A549 (cell line): ENCODE measurements around the gene NMT1. TPM values are rescaled to one million over a fixed set of nuclear protein-coding genes. Genes with fewer than 3 reads are reported as not detected.

ENCODE experiments used
- ATAC-seq, 2 experiments: fragments of 200-7000 bp in 1 of 2; fragments of >200 bp in 1 of 2; cut with Nextera tagmentation in 1 of 2; cut with Tn5 transposase in 1 of 2; 3 replicates each; pipeline versions ENCODE4 v1.8.0 to v1.9.1; 2018 to 2020; ENCODE audit warnings: mild to moderate bottlenecking in 1 of 2, moderate library complexity in 1 of 2
- CTCF ChIA-PET: fragments of 300-600 bp; sonication (Branson Sonifier 250); formaldehyde crosslinking; extraction: SDS; loops from one replicate; lab custom pipeline; 2021; ENCODE audit warnings: antibody characterized with exemption, inconsistent platforms; lab: Yijun Ruan, JAX
- POLR2A ChIA-PET: fragments of 350-600 bp; formaldehyde crosslinking; extraction: SDS; loops from one replicate; lab custom pipeline; 2021; ENCODE audit warnings: antibody characterized with exemption, inconsistent platforms; lab: Yijun Ruan, JAX
- DNase-seq, 2 experiments: peaks; one replicate each; pipeline versions ENCODE4 v3.0.0 to v3.0.0-alpha.2; 2011 to 2016; ENCODE audit warnings: low read depth in 1 of 2, low spot score in 1 of 2
- FAIRE-seq: peaks from 2 replicates; lab custom pipeline; 2011; peaks lifted over from hg19 to GRCh38; lab: Jason Lieb, UNC
- H3K27ac ChIP-seq, 2 experiments: fragments of >200 bp; sonication (Bioruptor Twin); formaldehyde crosslinking; 3 replicates each; pipeline ENCODE4 v1.5.1; 2016 to 2017
- H3K4me1 ChIP-seq: fragments of >200 bp; sonication (Bioruptor Twin); formaldehyde crosslinking; 3 replicates; pipeline ENCODE4 v1.6.1; 2016
- H3K4me2 ChIP-seq: fragments of >200 bp; sonication (Bioruptor Twin); formaldehyde crosslinking; 3 replicates; pipeline ENCODE4 v1.6.1; 2016
- H3K4me3 ChIP-seq: fragments of >200 bp; sonication (Bioruptor Twin); formaldehyde crosslinking; 3 replicates; pipeline ENCODE4 v1.5.1; 2016
- H3K9me3 ChIP-seq: fragments of >200 bp; sonication (Bioruptor Twin); formaldehyde crosslinking; 3 replicates; pipeline ENCODE4 v1.6.1; 2016
- BCL3 ChIP-seq: fragments of >200 bp; sonication (Bioruptor Twin); formaldehyde crosslinking; IDR thresholded peaks from 3 replicates; pipeline ENCODE4 v1.6.1; 2016
- CEBPB ChIP-seq, 2 experiments: fragments of >200 bp in 1 of 2; sonication (Bioruptor Twin) in 1 of 2; formaldehyde crosslinking in 1 of 2; IDR thresholded peaks; 2 replicates each; pipeline ENCODE4 v1.6.1; 2012 to 2016
- CHD2 ChIP-seq: fragments of 150-350 bp; IDR thresholded peaks from 2 replicates; pipeline ENCODE4 v1.6.1; 2014; ENCODE audit warnings: low read length; ENCODE audit not compliant: partially characterized antibody
- CTCF ChIP-seq: fragments of >200 bp; sonication (Bioruptor Twin); formaldehyde crosslinking; IDR thresholded peaks from 3 replicates; pipeline ENCODE4 v1.5.1; 2016
- EHMT2 ChIP-seq: fragments of 200-600 bp; sonication (generic); IDR thresholded peaks from 2 replicates; pipeline ENCODE4 v1.6.1; 2016; ENCODE audit warnings: antibody characterized with exemption, low read depth, mild to moderate bottlenecking, moderate library complexity
- EP300 ChIP-seq, 2 experiments: fragments of >200 bp; sonication (Bioruptor Twin); formaldehyde crosslinking; IDR thresholded peaks; 2 replicates in 1 of 2; 3 replicates in 1 of 2; pipeline ENCODE4 v1.6.1; 2016 to 2017
- GATA3 ChIP-seq: IDR thresholded peaks from 2 replicates; pipeline ENCODE4 v1.6.1; 2012; ENCODE audit warnings: borderline replicate concordance
- HEYL ChIP-seq: fragments of 250-450 bp; sonication (Bioruptor Pico); IDR thresholded peaks from 2 replicates; pipeline ENCODE4 v1.8.0; 2021; ENCODE audit warnings: mild to moderate bottlenecking, moderate library complexity
- HOXA7 ChIP-seq: fragments of 250-450 bp; sonication (Bioruptor Pico); IDR thresholded peaks from 2 replicates; pipeline ENCODE4 v1.5.0; 2020; ENCODE audit warnings: mild to moderate bottlenecking, moderate library complexity
- JUNB ChIP-seq: fragments of >200 bp; sonication (Bioruptor Twin); formaldehyde crosslinking; IDR thresholded peaks from 2 replicates; pipeline ENCODE4 v1.6.1; 2016
- KDM1A ChIP-seq: fragments of 200-600 bp; sonication (generic); IDR thresholded peaks from 2 replicates; pipeline ENCODE4 v1.6.1; 2016; ENCODE audit warnings: low read depth, mild to moderate bottlenecking
- KDM5A ChIP-seq: fragments of 200-600 bp; sonication (generic); IDR thresholded peaks from 2 replicates; pipeline ENCODE4 v1.6.1; 2016; ENCODE audit warnings: antibody characterized with exemption, mild to moderate bottlenecking
- MAZ ChIP-seq: fragments of 150-350 bp; IDR thresholded peaks from 2 replicates; pipeline ENCODE4 v1.6.1; 2014; ENCODE audit warnings: antibody characterized with exemption, low read depth, low read length, borderline replicate concordance
- NR3C1 ChIP-seq: fragments of >200 bp; sonication (Bioruptor Twin); formaldehyde crosslinking; IDR thresholded peaks from 3 replicates; pipeline ENCODE4 v1.6.1; 2017
- PHF8 ChIP-seq: fragments of 200-600 bp; sonication (generic); IDR thresholded peaks from 2 replicates; pipeline ENCODE4 v1.6.1; 2016; ENCODE audit warnings: low read depth, mild to moderate bottlenecking, antibody characterized with exemption, moderate library complexity, borderline replicate concordance
- POLR2A ChIP-seq: IDR thresholded peaks from 2 replicates; pipeline ENCODE4 v1.6.1; 2012; ENCODE audit warnings: mild to moderate bottlenecking, low read length
- RAD21 ChIP-seq, 2 experiments: fragments of >200 bp in 1 of 2; sonication (Bioruptor Twin) in 1 of 2; formaldehyde crosslinking in 1 of 2; IDR thresholded peaks in 1 of 2; conservative IDR thresholded peaks in 1 of 2; 2 replicates in 1 of 2; 3 replicates in 1 of 2; pipeline ENCODE4 v1.6.1; 2012 to 2018; ENCODE audit warnings: inconsistent platforms in 1 of 2
- SMC3 ChIP-seq: fragments of >200 bp; sonication (Bioruptor Twin); formaldehyde crosslinking; IDR thresholded peaks from 3 replicates; pipeline ENCODE4 v1.6.1; 2018; ENCODE audit warnings: inconsistent platforms
- TP53 ChIP-seq: fragments of 250-450 bp; sonication (Bioruptor Pico); IDR thresholded peaks from 2 replicates; pipeline ENCODE4 v1.5.0; 2021; ENCODE audit warnings: mild to moderate bottlenecking, moderate library complexity
- USF2 ChIP-seq: fragments of 450-650 bp; IDR thresholded peaks from 2 replicates; pipeline ENCODE4 v1.6.1; 2014; ENCODE audit warnings: antibody characterized with exemption
- WGBS: methylation state at CpG from one replicate; pipeline ENCODE4 v1.1.6; 2017; ENCODE audit errors: missing lambda C conversion rate; 5-methylcytosine and 5-hydroxymethylcytosine counted together
- polyA plus RNA-seq, 4 experiments: library from polyadenylated mRNA; depleted of rRNA in 3 of 4; stranded (reverse); fragments of >200 nt; fragmentation: RNase III in 1 of 4; extraction: RNeasy Plus Mini Kit Qiagen cat#74134 plus additional on column Dnase treatment in 1 of 4; gene quantifications; 2 replicates in 3 of 4; 3 replicates in 1 of 4; pipeline ENCODE4 v1.2.3, GENCODE V29; 2011 to 2017
- TF ChIP-seq, protein P1 (sequence below): IDR thresholded peaks from 2 replicates; pipeline ENCODE4 v1.6.1; 2012
- TF ChIP-seq, protein P2 (sequence below): IDR thresholded peaks from 2 replicates; pipeline ENCODE4 v1.6.1; 2012; ENCODE audit warnings: low read depth, borderline replicate concordance

NMT1 gene
- polyA plus RNA-seq, 2 of the 4 experiments (the other 2 are of a cell fraction), result 82.9 to 270 TPM

- ATAC-seq, result peak; percentile 57 to 70
- peak; percentile 90 to 93 for DNase-seq
- no peak for FAIRE-seq
- WGBS, result 2% methylated on average over 31 of the region's 32 CpGs
- Histone ChIP-seq H3K9me3 (no peaks in the 10 kb centered on the region), H3K4me2 (peak overlapping the region; percentile 73), H3K4me1 (peaks cover 27% of the 10 kb centered on the region), H3K4me3 (peak overlapping the region; percentile 74), H3K27ac (peak overlapping the region; percentile 92 to 94)
- peak; percentile 38; the same call in 1 of the 2 replicates for TF ChIP-seq PHF8
- TF ChIP-seq NR3C1, result no peak
- no peak for TF ChIP-seq HEYL (CRISPR knock-in tag)
- peak; percentile 54 for TF ChIP-seq CHD2
- TF ChIP-seq SMC3, result peak; percentile 90
- TF ChIP-seq KDM1A, result no peak
- TF ChIP-seq CTCF, result peak; percentile 91
- no peak for TF ChIP-seq USF2
- TF ChIP-seq POLR2A, result peak; percentile 53
- TF ChIP-seq RAD21 (conservative IDR thresholded peaks at IDR 0.05 in 1 of 2, IDR thresholded peaks at IDR 0.05 in 1 of 2), result peak; percentile 80 to 86
- TF ChIP-seq, protein P1, sequence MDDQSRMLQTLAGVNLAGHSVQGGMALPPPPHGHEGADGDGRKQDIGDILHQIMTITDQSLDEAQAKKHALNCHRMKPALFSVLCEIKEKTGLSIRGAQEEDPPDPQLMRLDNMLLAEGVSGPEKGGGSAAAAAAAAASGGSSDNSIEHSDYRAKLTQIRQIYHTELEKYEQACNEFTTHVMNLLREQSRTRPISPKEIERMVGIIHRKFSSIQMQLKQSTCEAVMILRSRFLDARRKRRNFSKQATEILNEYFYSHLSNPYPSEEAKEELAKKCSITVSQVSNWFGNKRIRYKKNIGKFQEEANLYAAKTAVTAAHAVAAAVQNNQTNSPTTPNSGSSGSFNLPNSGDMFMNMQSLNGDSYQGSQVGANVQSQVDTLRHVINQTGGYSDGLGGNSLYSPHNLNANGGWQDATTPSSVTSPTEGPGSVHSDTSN, result peak; percentile 34; the same call in 1 of the 2 replicates
- peak; percentile 42; the same call in 1 of the 3 replicates for TF ChIP-seq BCL3
- TF ChIP-seq EP300 (IDR thresholded peaks at IDR 0.05), result no peak
- TF ChIP-seq, protein P2, sequence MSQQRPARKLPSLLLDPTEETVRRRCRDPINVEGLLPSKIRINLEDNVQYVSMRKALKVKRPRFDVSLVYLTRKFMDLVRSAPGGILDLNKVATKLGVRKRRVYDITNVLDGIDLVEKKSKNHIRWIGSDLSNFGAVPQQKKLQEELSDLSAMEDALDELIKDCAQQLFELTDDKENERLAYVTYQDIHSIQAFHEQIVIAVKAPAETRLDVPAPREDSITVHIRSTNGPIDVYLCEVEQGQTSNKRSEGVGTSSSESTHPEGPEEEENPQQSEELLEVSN, result 0 out of 2 replicates have a peak, but pooled peaks have one; percentile 16
- no peak for TF ChIP-seq JUNB
- 0 out of 2 replicates have a peak, but pooled peaks have one; percentile 51 for TF ChIP-seq HOXA7 (CRISPR knock-in tag)
- peak; percentile 46; the same call in 1 of the 2 replicates for TF ChIP-seq KDM5A
- TF ChIP-seq MAZ, result peak; percentile 95
- no peak for TF ChIP-seq EHMT2
- no peak for TF ChIP-seq TP53
- no peak for TF ChIP-seq CEBPB (IDR thresholded peaks at IDR 0.05)
- 0 out of 2 replicates have a peak, but pooled peaks have one; percentile 14 for TF ChIP-seq GATA3
- POLR2A ChIA-PET, result interaction anchor here (0.6 to 7.5 kb wide), 47 partner anchors 8 to 374 kb away, joined by 3 to 404 read pairs (median 9); partner anchors contain the start of genes ACBD4, FMNL1, HEXIM2 and MAP3K14
- CTCF ChIA-PET, result interaction anchor here (0.6 to 43.5 kb wide), 30 partner anchors 16 to 1697 kb away, joined by 3 to 2147 read pairs (median 5); partner anchors contain the start of genes ACBD4, FMNL1, HEXIM2 and PLCD3
Observed at GRCh38 chr17:45149037-45149668, 88.0 kb downstream of the NMT1 start.
